ENCODE data around the gene ZFP36L2.

Gene ZFP36L2

DNA sequence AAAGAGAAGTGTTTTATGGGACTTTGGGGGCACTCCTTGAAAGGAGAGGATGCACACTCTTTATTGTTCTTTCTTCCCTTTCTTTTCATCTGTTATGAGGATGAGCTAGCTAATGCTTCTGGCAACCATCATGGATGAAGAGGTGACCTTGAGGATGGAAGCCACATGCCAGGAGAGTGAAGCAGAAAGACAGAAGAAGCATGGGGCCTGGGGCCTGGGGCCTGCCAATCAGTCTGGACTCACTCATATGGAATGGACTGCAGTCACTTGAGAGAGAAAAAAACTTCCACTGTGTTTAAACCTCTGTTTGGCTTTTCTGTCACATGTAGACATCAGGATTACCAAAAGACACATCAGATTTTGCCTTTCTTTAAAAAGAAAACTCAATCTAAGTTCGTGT, 35.8 kb upstream of the ZFP36L2 start:
- DNase-seq (ENCODE audit: low spot score): no peak
- TF ChIP-seq, protein P1, sequence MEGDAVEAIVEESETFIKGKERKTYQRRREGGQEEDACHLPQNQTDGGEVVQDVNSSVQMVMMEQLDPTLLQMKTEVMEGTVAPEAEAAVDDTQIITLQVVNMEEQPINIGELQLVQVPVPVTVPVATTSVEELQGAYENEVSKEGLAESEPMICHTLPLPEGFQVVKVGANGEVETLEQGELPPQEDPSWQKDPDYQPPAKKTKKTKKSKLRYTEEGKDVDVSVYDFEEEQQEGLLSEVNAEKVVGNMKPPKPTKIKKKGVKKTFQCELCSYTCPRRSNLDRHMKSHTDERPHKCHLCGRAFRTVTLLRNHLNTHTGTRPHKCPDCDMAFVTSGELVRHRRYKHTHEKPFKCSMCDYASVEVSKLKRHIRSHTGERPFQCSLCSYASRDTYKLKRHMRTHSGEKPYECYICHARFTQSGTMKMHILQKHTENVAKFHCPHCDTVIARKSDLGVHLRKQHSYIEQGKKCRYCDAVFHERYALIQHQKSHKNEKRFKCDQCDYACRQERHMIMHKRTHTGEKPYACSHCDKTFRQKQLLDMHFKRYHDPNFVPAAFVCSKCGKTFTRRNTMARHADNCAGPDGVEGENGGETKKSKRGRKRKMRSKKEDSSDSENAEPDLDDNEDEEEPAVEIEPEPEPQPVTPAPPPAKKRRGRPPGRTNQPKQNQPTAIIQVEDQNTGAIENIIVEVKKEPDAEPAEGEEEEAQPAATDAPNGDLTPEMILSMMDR (IDR thresholded peaks at IDR 0.05; ENCODE audit: extremely low read depth, missing control alignments): no peak

- TF ChIP-seq, protein P1 (IDR thresholded peaks at IDR 0.05; ENCODE audit: extremely low read depth, missing control alignments): no peak
- no peak for DNase-seq (ENCODE audit: low spot score)
Observed at GRCh38 chr2:43259512-43259911, 33.1 kb upstream of the ZFP36L2 start.

GRCh38 chr2:43258547-43259156, 32.2 kb upstream of the ZFP36L2 start:
- TF ChIP-seq, protein P1 (IDR thresholded peaks at IDR 0.05; ENCODE audit: extremely low read depth, missing control alignments): no peak
- no peak for DNase-seq (ENCODE audit: low spot score)

GRCh38 chr2:43255296-43255910, 29.0 kb upstream of the ZFP36L2 start:
- TF ChIP-seq, protein P1 (IDR thresholded peaks at IDR 0.05; ENCODE audit: extremely low read depth, missing control alignments): no peak
- no peak for DNase-seq (ENCODE audit: low spot score)

- TF ChIP-seq, protein P1 (IDR thresholded peaks at IDR 0.05; ENCODE audit: extremely low read depth, missing control alignments): no peak
- no peak for DNase-seq (ENCODE audit: low spot score)
Observed at GRCh38 chr2:43254331-43254730, 27.9 kb upstream of the ZFP36L2 start.

DNA sequence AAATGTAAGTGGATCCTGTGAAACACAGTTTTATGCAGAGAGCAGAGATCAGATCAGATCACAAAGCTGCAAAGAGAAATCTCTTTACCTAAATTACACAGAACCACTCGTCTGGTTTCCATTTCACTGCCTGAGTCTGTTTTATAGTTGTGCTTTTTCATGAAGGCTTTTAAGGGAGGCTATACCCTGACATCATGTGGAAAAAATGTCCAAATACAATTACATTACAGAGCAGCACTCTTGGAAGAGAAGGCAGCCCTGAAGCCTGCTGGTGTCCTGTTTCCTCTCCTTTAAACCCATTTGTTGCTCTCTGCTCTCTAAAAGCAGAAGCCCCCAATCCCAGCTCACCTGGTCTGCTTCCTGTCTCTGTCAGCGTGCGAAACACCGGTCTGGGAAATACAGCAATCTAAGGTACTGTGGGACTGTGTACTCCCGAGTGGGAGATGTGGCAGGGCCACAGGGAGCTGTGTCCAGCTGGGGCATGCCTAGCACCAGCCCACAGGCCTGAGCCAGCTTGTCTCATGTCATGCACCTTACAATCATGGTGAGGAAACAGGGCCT, 24.8 kb upstream of the ZFP36L2 start:
- TF ChIP-seq, protein P1 (IDR thresholded peaks at IDR 0.05; ENCODE audit: extremely low read depth, missing control alignments): no peak
- DNase-seq (ENCODE audit: low spot score): no peak

DNA sequence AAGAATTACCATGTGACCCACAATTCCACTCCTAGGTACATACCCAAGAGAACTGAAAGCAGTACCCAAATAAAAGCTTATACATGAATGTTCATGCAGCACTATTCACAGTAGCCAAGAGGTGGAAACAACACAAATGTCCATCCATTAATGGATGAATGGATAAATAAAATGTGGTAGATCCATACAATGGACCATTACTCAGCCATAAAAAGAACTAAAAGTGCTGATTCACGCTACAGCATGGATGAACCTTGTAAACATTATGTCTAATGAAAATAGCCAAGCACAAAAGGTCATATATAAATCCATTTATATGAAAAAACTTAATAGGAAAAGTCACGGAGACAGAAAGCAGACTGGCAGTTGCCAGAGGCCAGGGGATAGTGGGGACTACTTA, 23.6 kb upstream of the ZFP36L2 start:
- TF ChIP-seq, protein P1 (IDR thresholded peaks at IDR 0.05; ENCODE audit: extremely low read depth, missing control alignments): no peak
- no peak for DNase-seq (ENCODE audit: low spot score)

All from GM20000 (cell line).